Left forelimb (tissue), 1 donor: ENCODE data around the gene DCP1B.
"Not testable (repeated sequence)": the region's sequence is repeated elsewhere in the genome, so short reads cannot be mapped to it uniquely, and the experiment has no call there.

Source experiments
- DNase-seq: peaks from one replicate; pipeline ENCODE4 v3.0.0-alpha.2; 2018; ENCODE audit warnings: low spot score

Gene DCP1B

GRCh38 chr12:1974812-1975211, 29.4 kb downstream of the DCP1B start:
- no peak for DNase-seq

DNA sequence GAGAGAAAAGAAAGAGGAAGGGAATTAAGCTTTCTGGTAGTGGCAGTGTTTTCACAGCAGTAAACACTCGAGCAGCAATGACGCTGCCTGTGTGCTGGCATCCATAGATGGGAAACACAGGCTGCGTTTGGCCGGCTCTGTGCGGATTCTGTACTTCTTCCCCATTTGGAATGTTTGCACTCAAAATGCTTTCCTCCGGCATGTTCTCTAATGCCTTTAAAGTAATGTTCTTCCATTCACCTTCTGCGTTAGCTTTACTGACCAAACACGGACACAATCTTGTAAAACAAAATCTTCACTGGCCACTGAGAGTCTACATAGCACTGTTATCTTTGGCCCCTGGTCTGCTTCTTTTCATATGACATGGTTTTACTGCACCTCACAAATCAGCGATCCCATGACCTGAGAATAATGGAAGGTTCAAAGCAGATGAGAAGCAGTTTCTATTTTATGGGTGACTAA, 31.4 kb downstream of the DCP1B start:
- no peak for DNase-seq

GRCh38 chr12:1972260-1972659, 32.0 kb downstream of the DCP1B start:
- no peak for DNase-seq

GRCh38 chr12:1970331-1970900, 33.8 kb downstream of the DCP1B start:
- no peak for DNase-seq

DNA sequence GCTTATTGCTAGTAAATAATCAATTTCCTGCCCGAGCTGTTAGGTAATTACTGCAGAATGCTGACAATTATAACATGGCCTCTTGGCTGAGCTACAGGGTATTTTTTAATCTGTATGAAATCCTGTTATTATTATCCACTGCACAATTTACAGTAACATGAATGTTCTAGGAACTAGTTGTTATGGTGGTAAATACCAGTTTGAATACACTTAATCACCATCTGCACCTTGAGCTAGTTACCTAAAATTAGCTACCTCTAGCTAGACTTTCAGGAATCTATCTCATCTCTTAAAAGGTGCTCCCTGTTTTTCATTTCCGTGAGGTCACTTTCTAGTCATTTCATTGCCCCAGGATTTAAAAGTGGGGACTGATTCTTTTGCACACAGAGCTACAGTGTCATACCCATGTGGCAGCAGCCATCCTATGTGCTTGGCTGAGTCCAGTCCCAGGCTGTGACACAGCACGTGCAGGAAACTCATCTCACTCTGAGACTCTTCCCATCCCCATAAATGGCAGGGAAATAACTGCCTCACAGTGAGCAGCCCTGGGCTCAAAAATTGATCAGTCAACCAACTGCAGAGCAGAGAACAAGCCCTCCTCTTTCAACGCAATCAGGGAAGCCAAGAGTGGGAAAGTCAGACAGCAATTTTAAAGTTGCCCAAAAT, 37.6 kb downstream of the DCP1B start:
- DNase-seq = no peak

DNA sequence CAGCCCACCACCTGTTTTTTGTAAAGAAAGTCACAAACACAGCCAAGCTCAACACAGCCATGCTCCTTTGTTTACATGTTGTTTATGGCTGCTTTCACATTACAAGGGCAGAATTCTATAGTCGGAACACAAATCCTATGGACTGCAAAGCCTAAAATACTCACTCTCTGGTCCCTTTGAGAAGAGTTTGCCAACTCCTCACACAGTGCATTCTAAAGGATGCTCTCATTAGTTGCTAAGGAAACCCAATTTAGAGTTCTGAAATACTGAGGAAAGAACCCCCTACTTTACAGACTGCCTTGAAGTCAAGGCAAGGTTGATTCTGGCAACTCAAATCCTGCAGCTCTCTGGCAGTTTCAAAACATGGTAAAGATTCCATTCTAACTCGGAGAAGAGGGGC, 38.3 kb downstream of the DCP1B start:
- DNase-seq = no peak

GRCh38 chr12:1962051-1963020, 41.9 kb downstream of the DCP1B start:
- DNase-seq = no peak

GRCh38 chr12:1956716-1957115, 47.5 kb downstream of the DCP1B start:
- DNase-seq = no peak

- no peak for DNase-seq
These were observed 54.3 kb downstream of the DCP1B start for GRCh38 chr12:1949771-1950470.

DNA sequence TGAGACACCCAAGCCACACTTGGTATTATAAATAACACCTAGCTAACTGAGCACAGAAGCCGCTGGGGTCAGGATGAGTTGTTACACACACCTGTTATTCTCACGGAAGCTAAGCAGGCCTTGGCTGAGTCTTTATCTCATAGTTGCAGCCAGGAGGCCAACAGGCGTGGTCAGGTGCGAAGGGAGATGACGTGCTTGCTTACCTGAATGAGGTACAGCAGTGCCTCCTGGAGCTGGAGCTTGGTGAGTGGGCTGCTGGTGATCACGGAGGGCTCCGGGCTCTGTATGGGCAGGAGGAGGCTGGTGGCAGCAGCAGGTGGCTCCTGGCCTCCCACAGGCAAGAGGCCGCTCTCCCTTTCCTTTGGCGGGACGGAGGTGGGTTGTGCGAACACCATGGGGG, 55.4 kb downstream of the DCP1B start:
- DNase-seq = no peak

GRCh38 chr12:1947081-1947480, 57.2 kb downstream of the DCP1B start:
- DNase-seq = no peak

- DNase-seq = no peak
These were observed 58.0 kb downstream of the DCP1B start for GRCh38 chr12:1946296-1946695.

DNA sequence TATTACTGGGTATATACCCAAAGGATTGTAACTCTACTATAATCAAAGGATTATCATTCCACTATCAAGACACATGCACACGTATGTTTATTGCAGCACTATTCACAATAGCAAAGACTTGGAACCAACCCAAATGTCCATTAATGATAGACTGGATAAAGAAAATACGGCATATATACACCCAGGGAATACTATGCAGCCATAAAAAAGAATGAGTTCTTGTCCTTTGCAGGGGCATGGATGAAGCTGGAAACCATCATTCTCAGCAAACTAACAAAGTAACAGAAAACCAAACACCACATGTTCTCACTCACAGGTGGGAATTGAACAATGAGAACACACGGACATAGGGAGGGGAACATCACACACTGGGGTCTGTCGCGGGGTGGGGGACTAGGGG, 58.8 kb downstream of the DCP1B start:
- DNase-seq = not testable (repeated sequence)

DNA sequence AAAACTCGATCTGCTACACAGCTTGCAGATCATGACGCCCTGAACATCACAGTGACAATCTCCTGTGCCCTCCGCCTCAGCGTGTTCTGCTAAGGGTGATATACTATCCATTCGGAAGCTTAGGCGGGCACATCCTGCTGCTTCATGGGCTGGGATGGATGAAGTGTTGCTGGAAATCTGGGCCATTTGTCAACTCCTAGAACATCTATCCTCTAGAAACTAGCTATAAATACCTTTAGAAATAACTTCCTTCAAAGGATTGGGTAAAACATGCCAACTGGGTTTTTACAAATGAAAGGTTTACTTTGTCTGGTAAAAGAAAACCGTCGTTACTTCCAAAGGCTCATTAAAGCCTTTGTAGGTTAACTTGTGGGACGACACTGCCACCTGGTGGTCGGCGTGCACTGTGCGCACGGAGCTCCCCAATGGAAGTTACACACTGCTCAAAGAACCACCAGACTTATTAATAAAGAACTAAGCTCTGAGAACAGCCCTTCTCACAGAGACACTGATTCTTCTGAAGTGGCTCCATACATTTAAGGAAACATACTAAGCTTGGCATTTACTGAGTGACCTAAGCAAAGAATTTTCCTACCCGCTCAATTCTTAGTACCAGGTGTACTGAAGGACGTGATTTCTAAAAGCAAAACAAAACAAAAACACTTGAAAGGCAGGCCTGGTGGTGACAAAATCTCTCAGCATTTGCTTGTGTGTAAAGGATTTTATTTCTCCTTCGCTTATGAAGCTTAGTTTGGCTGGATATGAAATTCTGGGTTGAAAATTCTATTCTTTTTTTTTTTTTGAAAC, 64.3 kb downstream of the DCP1B start:
- peak; percentile 89 for DNase-seq

DNA sequence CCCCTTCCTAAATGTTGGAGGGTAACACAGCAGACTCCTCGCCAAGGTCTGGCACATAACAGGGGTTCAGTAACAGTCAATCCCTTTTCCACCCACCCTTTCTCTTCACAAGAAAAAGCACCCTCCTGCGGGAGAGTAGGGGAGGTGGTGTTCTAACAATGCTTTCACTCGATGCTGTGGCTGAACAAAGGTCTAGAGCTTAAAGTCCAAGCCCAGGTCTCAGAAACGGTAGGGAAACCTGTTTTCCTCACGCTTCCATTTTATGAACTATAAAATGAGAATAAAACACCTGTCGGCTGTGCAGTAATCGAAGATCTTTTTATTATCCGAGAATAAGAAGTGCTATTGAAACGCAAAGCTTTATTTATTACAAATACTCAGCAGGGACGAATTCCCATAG, 64.9 kb downstream of the DCP1B start:
- no peak for DNase-seq

- peak; percentile 45 for DNase-seq
These were observed 66.6 kb downstream of the DCP1B start for GRCh38 chr12:1937481-1938224.

GRCh38 chr12:1936406-1937320, 67.6 kb downstream of the DCP1B start:
- peak; percentile 64 for DNase-seq

- DNase-seq = no peak
These were observed 68.4 kb downstream of the DCP1B start for GRCh38 chr12:1935700-1936378.

- DNase-seq = no peak
These were observed 69.0 kb downstream of the DCP1B start for GRCh38 chr12:1935242-1935641.
